HG02678 (cell line): Measurements from ENCODE around the gene ARVCF.

Experiments
- ATAC-seq: cut with Tn5 transposase; IDR thresholded peaks from one replicate; pipeline ENCODE4 v1.9.1; 2021; ENCODE audit warnings: mild to moderate bottlenecking, moderate library complexity; ENCODE audit not compliant: unreplicated experiment

ARVCF gene

GRCh38 chr22:19976671-19977070, 40.0 kb downstream of the ARVCF start:
- no peak for ATAC-seq

GRCh38 chr22:19975707-19976035, 41.0 kb downstream of the ARVCF start:
- ATAC-seq, result no peak

- ATAC-seq, result no peak
Measured at GRCh38 chr22:19974935-19975706, 41.5 kb downstream of the ARVCF start.

- no peak for ATAC-seq
Measured at GRCh38 chr22:19974268-19974861, 42.3 kb downstream of the ARVCF start.

GRCh38 chr22:19973551-19974267, 42.9 kb downstream of the ARVCF start:
- ATAC-seq, result no peak

- no peak for ATAC-seq
Measured at GRCh38 chr22:19972652-19973550, 43.7 kb downstream of the ARVCF start.

GRCh38 chr22:19972251-19972650, 44.4 kb downstream of the ARVCF start:
- no peak for ATAC-seq

- ATAC-seq, result no peak
Measured at GRCh38 chr22:19971276-19972124, 45.1 kb downstream of the ARVCF start.

- ATAC-seq, result no peak
Measured at GRCh38 chr22:19970479-19971275, 45.9 kb downstream of the ARVCF start.

GRCh38 chr22:19970031-19970478, 46.6 kb downstream of the ARVCF start:
- no peak for ATAC-seq

GRCh38 chr22:19969141-19969928, 47.3 kb downstream of the ARVCF start:
- ATAC-seq, result no peak

GRCh38 chr22:19968450-19968891, 48.2 kb downstream of the ARVCF start:
- ATAC-seq, result no peak

- ATAC-seq, result no peak
Measured at GRCh38 chr22:19967850-19968449, 48.7 kb downstream of the ARVCF start.

- no peak for ATAC-seq
Measured at GRCh38 chr22:19966908-19967750, 49.5 kb downstream of the ARVCF start.

- ATAC-seq, result no peak
Measured at GRCh38 chr22:19965771-19966709, 50.6 kb downstream of the ARVCF start.
